Sigmoid colon (tissue), 4 donors: Measurements from ENCODE around the gene PRSS22.

ENCODE experiments used
- EP300 ChIP-seq, 4 donors: sonication (generic); formaldehyde crosslinking; IDR thresholded peaks; one replicate each; pipeline ENCODE4 v1.6.1; 2017; ENCODE audit warnings: antibody characterized with exemption in 4 of 4
- POLR2A ChIP-seq, 2 donors: fragments of 450-650 bp; IDR thresholded peaks; one replicate each; pipeline ENCODE4 v1.6.1; 2016; ENCODE audit warnings: antibody characterized with exemption in 2 of 2, mild to moderate bottlenecking in 2 of 2, moderate library complexity in 2 of 2
- POLR2AphosphoS5 ChIP-seq, 4 donors: sonication (generic); formaldehyde crosslinking; IDR thresholded peaks; one replicate each; pipeline ENCODE4 v1.6.1; 2017; ENCODE audit warnings: antibody characterized with exemption in 4 of 4
- TF ChIP-seq, protein P1 (sequence below), 4 experiments: fragments of 450-650 bp in 3 of 4; fragments of 200-600 bp in 1 of 4; IDR thresholded peaks; one replicate each; pipeline ENCODE4 v1.5.1; 2016 to 2019; ENCODE audit warnings: antibody characterized with exemption in 4 of 4, mild to moderate bottlenecking in 3 of 4, moderate library complexity in 2 of 4

DNA sequence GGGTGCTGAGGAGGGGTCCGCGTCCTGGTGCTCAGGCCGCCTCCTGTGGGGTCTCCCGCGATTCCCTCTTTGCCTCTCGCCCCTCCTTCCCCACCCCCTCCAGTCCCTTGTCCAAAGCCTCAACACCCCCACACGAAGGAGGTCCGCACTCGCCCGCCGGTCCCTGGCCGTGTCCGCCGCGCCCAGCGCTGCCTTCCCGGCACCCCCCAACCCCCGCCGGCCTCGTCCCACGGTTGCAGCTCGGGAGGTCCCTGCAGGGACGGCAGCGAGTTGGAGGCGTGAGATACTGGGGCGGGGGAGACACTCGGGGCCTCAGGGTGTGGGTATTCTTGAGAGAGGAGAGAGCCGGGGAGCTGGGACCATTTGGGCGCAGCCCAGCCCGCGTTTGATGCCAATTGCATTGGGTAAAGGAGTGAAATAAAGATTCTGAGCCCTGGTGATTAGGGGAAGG lies 25.5 kb upstream of the PRSS22 start:
- TF ChIP-seq, protein P1, sequence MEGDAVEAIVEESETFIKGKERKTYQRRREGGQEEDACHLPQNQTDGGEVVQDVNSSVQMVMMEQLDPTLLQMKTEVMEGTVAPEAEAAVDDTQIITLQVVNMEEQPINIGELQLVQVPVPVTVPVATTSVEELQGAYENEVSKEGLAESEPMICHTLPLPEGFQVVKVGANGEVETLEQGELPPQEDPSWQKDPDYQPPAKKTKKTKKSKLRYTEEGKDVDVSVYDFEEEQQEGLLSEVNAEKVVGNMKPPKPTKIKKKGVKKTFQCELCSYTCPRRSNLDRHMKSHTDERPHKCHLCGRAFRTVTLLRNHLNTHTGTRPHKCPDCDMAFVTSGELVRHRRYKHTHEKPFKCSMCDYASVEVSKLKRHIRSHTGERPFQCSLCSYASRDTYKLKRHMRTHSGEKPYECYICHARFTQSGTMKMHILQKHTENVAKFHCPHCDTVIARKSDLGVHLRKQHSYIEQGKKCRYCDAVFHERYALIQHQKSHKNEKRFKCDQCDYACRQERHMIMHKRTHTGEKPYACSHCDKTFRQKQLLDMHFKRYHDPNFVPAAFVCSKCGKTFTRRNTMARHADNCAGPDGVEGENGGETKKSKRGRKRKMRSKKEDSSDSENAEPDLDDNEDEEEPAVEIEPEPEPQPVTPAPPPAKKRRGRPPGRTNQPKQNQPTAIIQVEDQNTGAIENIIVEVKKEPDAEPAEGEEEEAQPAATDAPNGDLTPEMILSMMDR (IDR thresholded peaks at IDR 0.05): no peak
- no peak for TF ChIP-seq EP300 (IDR thresholded peaks at IDR 0.05)
- no peak for TF ChIP-seq POLR2A (IDR thresholded peaks at IDR 0.05)
- no peak for TF ChIP-seq POLR2AphosphoS5 (IDR thresholded peaks at IDR 0.05)
